Measurements from ENCODE around the gene UBE2M. TPM values are rescaled to one million over a fixed set of nuclear protein-coding genes. Genes with fewer than 3 reads are reported as not detected.
"Not testable (repeated sequence)": the region's sequence is repeated elsewhere in the genome, so short reads cannot be mapped to it uniquely, and the experiment has no call there.

UBE2M gene
- total RNA-seq, 1 experiment from 2014 or later = 108 TPM

DNA sequence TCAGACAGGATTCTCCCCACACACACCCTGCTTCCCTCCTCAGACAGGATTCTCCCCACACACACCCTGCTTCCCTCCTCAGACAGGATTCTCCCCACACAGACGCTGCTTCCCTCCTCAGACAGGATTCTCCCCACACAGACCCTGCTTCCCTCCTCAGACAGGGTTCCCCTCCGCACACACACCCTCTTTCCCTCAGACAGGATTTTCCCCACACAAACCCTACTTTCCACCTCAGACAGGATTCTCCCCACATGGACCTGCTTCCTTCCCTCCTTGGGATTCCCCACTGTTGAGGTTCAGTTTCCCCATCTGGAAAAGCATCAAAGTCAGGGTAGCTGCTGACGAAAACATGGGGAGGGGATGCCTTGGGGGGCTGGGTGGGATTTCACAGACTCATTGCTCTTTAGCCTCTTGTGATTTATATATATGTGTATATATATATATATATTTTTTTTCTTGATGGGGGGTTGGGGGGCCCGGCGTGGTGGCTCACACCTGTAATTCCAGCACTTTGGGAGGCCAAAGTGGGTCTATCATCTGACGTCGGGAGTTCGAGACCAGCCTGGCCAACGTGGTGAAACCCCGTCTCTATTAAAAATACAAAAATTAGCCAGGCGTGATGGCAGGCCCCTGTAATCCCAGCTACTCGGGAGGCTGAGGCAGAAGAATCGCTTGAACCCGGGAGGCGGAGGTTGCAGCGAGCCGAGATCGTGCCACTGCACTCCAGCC is 15.6 kb downstream of the UBE2M start:
- DNase-seq (ENCODE audit: low spot score) = not testable (repeated sequence)

DNA sequence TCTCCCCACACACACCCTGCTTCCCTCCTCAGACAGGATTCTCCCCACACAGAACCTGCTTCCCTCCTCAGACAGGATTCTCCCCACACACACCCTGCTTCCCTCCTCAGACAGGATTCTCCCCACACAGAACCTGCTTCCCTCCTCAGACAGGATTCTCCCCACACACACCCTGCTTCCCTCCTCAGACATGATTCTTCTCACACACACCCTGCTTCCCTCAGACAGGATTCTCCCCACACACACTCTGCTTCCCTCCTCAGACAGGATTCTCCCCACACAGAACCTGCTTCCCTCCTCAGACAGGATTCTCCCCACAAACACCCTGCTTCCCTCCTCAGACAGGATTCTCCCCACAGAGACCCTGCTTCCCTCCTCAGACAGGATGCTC is 19.2 kb downstream of the UBE2M start:
- DNase-seq (ENCODE audit: low spot score) = not testable (repeated sequence)

DNA sequence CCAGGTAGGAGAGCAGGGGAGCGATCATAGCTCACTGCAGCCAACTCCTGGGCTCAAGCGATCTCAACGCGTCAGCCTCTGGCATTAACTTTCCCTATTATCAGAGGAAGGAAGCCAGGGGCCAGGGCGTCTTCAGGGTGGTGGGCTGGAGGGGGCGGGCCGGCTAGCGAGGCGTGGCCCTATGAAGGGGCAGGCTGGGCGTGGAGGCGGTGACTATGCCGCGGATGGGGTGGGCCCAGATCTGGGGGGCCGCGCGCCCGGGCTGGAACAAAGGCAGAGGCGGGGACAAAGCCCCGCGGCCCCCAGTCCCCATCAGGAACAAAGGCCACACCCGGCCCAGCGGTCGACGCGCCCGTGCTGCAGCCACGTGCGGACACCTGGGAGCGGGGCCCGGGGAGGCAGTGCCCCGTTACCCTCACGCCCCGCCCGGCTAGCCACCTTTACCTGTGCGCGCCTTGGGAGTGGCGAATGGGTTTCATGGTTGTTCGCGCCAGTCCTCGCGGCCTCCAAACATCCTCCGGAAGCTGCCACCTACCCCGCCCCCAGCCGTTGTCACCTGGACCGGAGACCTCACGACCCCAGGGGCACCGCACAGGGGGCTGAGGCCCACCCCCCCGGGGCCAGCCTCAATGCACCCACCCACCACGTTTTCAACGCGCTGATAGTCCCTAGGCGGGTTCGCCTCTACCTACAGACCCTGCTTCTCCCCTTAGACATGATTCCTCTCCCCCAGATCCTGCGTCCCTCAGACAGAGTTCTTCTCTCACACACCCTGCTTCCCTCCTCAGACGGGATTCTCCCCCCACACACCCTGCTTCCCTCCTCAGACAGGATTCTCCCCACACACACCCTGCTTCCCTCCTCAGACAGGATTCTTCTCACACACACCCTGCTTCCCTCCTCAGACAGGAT is 19.9 kb downstream of the UBE2M start:
- no peak for DNase-seq (ENCODE audit: low spot score)

DNA sequence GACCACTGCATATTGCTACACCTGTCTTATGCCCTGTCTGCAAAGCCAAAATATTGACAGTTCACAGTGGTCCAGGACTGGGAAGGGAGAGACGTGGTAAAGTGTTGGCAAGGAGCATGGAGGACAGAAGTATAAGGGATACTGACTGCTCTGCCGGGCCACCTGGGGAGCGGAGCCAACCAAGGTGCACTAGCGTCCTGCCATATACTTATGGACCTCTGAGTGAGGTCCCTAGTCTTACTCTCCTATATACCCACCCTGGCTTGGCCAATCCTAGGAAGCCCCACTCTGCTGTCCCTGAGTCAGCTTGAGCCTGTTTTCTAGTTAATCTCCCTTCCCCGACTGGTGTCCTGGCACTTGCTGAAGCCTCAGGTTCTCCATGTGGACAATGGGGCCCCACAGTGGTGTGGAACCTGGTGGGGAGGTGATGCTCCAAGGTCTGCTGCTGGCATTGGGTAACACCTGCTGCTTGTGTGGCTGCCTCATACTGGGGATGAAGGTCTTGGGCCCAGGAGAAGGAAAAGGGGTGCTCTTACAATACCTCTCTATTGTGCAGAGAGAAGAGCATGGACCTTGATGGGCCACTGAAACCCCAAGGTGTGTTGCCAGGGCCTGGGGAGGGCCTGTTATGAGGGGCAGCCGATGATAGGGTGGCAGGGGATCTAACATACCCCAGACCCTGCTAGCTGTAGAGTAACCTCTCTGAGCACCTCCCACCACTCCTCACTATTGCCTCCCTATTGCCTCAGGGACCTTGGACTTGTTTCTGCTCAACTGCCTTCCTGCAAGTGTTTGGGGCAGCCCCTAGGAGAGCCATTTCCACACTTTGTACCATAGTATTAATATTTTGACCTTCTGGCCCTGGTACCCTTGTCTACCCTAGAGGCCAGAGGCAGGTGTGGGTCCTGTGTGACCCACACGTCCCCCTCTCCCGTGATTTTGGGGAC is 21.3 kb downstream of the UBE2M start:
- no peak for DNase-seq (ENCODE audit: low spot score)

DNA sequence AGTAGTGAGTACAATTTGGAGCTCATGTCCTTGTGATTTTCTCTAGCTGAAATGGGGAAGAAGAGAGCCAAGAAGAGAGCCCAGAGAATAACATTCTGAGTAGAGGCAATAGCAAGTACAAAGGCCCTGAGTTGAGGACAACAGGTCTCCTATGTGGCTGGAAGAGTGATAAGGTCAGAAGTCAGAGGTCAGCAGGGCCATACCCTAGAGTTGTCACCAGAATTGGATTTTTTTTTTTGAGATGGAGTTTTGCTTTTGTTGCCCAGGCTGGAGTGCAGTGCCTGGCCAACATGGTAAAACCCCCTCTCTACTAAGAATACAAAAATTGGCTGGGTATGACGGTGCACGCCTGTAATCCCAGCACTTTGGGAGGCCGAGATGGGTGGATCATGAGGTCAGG is 22.6 kb downstream of the UBE2M start:
- DNase-seq (ENCODE audit: low spot score) = no peak

DNA sequence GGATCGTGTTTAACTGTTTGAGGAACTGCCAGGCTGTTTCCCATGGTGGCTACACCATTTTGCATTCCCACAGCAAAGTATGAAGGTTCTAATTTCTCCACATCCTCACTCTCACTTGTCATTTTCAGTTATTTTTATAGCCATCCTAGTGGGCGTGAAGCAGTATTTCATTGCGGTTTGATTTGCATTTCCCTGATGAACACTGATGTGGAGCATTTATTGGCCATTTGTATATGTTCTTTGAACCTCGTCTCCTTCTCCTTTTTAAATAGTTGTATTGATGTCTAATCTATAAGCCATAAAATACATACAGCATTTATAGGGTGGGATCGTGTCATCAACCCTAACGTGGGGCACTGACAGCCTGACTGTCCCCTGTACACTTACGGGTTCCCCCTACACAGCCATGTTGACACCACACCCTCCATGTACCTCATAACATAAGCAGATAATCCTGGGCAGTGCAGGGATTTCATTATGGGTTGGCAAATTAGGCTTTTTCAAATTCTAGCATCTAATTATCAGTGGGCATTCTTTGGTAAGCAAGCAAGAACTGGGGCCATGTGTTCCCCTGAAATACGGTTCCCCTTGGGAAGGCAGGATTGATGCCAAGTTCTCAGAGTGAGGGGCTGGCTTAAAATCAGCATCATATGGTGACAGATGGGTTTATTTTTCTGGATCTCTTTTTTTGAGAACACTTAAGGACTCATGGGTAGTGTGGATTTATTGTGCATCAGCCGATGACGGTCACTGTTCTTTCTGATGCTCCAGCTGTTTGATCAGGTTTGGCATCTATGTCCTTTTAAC is 27.2 kb downstream of the UBE2M start:
- no peak for DNase-seq (ENCODE audit: low spot score)

DNA sequence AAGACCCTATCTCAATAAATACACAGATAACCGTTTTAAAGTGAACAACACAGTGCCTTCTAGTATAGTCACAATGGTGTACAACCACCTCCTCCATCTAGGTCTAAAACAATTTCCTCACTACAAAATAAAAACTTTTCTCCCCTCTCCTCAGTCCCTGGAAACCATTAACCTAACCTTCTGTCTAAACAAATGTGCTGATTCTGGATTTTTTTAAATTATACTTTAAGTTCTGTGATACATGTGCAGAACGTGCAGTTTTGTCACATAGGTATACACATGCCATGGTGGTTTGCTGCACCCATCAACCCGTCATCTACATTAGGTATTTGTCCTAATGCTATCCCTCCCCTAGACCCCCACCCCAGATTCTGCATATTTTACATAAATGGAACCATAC is 29.0 kb downstream of the UBE2M start:
- DNase-seq (ENCODE audit: low spot score) = no peak

DNA sequence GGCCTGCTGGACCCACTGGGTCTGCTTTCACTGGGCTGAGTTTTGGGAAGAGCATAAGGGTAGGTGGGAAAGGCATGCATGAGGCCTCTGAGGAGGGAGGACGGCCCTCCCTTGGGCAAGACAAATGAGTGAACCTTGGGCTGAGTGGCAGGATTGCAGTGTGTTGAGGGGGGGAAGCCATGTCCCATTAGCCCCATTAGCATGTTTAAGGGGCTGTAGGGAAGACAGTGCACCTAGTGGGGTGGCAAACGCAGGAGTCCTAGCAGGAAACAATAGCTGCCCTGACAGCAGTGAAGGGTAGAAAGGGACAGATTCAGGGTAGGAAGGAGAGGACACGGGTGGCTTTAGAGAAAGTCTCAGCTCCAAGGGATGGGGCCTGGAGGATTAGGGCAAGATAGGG is 35.7 kb downstream of the UBE2M start:
- no peak for DNase-seq (ENCODE audit: low spot score)

DNA sequence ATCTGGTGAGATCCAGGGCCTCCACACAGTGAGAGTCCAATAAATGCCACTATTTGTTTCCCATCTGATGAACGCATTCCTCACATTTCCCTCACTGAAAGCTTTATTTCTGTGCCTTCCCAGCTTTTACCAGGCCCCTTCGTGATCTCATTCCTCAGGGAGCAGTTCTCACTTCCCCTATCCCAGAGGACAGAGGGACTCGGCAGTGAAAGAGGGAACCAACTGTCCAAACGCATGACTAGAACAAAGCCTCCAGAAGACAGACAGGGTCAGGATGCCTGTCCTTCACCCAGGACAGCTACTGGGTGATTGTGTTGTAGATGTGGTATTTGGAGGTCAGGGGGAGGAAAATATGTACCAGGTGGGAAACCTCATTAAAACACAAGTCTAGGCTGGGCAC is 36.8 kb downstream of the UBE2M start:
- no peak for DNase-seq (ENCODE audit: low spot score)

DNA sequence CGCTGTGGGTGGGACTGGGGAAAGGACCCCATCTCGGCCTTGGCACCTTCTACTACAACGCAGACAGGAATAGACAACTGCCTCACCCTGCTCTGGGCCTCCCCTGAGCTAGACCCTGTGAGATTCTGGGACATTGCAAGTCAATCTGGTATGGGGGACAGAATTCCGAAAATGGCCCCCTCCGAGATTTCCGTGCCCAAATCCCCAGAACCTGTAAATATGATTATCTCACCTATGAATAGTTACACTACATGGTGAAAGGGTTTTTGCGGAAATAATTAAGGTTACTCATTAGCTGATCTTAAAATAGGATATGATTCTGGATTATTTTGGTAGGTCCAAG is 38.2 kb downstream of the UBE2M start:
- DNase-seq (ENCODE audit: low spot score) = no peak

DNA sequence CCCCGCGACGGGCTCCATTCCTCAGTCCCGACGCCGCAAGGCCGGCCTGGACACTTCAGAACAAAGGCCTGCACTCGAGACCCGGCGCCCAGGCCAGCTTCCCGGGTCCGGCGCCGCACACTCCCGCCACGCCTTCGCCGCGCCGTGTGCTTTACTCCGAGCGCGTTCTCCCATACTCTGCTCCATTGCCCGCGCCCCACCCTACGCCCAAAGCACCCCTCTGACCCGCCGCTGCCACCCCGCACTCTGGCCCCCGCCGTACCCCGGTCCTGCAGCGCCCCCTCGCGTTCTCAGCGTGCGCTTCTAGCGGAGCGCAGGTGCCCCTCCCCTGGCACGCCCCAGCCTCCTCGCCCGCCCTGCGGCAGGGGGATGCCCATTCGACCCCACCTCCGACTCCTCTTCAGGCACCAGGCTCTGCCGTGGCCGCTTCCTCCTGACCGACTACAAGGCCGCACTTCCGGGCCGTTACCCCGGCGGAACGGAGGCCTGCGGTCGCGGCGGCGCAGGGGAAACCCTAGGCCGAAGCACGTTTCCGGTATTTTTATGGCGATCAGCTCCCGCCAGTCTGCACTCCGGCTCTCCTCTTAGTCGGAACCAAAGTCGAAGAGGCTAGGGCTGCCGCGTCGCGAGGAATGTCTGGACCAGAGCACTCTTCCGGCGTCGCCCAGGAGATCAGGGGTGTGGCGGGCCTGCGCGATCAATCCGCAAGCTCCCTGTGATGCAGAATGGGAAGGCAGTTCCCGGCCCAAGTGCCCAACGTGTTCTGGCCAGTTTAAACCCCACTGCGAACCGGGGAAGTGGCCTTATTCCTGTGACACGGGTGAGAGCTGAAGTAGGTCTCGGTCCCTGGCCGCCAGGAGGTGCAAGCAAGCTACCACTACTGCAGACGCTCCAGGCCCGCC is 38.8 kb downstream of the UBE2M start, which contains the start of gene ZBTB45:
ZBTB45 (minus strand) TSS at position 456 of the 902 bp plus-strand sequence. CDS start 2,137 bp downstream, outside the sequence.
- DNase-seq (ENCODE audit: low spot score) = peak; percentile 97

DNA sequence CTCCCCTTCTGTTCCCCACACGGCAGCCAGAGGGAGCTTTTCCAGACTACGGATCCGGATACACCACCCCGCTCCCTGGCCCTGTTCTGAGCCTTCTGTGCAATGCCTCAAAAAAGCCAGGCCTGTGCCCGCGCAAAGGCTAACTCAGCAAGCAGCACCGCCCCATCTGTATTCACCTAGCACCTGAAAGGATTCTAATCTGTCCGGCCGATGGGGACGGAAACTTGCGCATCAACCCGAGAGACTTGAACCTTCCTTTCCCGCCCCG is 39.4 kb downstream of the UBE2M start:
- DNase-seq (ENCODE audit: low spot score) = peak; percentile 71

DNA sequence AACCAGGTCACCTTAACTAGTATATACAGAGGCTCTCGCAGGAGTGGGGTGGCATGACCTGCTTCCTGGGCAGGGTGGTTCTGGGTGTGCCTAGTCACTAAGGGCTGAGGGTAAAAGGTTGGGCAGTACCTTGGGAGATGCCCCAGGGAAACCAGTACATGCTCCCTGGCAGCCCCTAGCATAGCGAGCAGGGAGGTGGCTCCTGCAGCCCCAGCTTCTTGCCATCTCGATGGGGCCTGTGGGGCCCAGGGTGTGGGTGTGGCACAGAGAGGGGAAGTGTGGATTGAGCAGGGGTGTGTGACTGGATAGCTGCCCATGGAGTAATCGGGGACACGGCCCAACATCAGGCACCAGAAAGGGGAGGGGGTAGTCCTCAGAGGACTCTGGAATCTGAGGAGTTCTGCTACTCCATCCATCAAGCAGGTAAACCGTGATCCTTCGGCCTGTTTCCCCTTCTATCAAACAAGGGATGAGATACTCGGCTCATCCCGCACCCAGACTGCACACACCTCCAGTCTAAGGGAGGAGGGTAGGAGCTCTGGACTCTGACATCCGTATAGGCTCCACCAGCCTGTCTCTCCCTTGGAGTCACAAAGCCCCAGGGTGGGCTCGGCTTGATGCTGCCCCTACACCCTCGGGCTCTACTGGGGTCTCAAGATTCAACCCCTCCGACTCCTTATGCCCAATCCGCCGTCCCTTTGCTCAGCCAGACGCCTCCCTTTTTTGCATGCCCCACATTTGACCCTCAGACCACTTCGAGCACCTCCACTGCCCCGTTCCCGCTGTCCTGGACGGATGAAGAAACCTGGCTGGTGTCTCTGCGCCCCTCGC is 39.9 kb downstream of the UBE2M start:
- DNase-seq (ENCODE audit: low spot score) = no peak

DNA sequence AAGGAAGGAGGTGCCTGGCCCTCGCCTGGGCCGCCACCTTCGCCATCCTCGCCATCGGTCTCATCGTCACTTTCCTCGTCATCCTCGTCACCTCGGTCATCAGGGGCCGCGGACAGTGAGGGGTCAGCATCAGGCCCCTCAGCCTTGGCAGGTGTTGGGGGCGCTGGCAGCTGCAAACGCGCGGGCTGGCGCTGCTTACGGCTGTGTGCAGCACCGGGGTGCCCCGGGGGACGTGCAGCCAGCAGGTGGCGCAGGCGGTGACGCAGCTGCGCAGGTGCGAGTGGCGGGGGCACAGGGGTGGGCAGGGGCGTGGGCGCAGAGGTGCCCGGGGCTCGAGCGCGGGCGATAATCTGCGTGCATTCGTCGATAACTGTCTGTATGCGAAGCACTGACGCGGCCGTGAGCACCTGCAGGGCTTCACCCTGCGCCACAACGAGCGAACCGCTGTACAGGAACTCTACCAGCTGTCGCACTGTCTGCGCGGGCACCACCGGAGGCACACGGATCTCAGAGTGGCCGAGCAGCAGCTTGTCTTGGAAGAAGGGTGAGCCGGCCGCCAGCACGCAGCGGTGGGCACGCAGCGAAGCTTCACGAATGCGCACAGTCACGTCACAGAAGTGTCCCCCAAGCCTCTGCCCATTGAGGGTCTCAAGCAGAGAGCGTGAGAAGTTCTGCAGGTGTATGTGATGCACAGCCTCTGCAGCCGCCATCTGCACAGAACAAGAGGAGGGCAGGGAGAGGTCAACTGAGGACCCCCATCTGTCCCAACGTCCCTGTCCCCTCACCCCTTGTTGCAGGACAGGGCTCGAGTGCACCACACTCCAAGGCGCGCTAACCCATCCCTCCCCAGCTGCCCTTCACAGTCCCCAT is 41.2 kb downstream of the UBE2M start:
- no peak for DNase-seq (ENCODE audit: low spot score)

DNA sequence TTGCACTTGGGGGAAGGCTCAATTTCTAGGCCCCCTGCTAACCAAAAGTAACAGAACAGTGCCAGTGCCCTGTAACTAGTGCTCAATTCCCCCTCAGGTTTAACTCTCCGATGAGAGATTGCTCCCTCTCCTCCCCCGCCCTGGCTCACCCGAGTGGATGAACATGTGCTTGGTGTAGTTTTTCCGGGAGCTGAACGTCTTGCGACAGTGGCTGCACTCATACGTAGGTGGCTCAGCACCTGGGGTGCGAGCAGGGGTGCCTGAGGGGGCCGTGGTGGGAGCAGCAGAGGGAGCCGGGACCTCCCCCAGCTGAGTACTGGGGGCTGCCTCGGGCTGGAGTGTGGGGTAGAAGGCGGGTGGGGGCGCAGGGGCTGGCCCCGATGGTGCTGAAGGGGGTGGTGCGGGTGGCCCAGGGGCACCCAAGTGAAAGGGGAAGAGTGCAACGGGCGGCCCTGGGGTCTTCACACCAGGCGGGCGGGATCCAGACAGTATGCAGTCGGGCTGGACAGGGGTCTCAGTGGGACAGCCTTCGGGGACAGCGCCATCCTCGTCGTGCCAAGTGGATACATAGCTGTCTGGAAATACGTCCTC is 42.1 kb downstream of the UBE2M start:
- no peak for DNase-seq (ENCODE audit: low spot score)

DNA sequence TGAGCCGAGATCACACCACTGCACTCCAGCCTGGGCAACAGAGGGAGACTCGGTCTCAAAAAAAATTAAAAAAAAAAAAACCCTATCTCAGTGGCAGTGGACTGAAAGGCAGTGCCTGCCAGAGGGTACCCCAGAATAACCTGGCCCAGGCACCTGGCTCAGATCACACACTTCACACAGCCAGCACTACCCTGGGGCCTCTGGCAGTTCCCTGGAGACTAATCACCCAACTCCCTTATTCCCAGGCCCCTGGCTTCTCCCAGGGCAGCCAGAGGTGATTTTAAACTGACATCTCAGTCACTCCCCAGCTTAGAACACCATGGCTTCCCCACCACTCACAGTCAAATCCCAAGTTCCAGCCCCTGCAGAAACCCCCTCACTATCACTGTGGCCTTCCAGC is 43.2 kb downstream of the UBE2M start:
- no peak for DNase-seq (ENCODE audit: low spot score)

DNA sequence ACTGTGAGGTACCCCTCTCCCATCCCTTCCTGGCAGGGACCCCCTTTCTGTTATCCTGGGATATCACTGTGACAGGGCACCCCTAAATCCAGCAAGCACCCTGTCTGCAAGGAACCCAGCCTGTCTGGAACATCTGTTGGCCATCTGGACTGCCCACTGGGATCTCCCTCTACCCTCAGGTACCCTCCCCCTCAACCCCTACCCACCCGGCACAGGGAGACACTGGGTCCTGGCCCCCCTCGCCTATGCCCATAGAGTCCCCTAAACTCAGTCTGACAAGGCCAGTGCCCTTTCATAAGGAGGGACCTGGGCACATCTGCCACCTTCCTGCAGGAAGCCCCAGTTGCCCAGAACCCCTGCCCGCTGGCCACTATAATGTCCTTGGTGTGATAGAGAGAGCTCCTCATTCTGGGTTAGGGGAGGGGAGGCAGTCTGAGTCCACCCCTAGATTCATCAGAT is 43.8 kb downstream of the UBE2M start:
- no peak for DNase-seq (ENCODE audit: low spot score)

Measured in H4 (cell line).